ENCODE measurements around the gene SPINK14. TPM values are rescaled to one million over a fixed set of nuclear protein-coding genes. Genes with fewer than 3 reads are reported as not detected.

SPINK14 gene
- total RNA-seq, 1 experiment from 2014 or later = not detected

GRCh38 chr5:148221508-148221907, 53.2 kb downstream of the SPINK14 start:
- Histone ChIP-seq H3F3A (ENCODE audit: low read length, unreplicated experiment) (no peaks in the 10 kb centered on the region), H3K36me3 (ENCODE audit: low read depth, low read length) (no peaks in the 10 kb centered on the region), H2AFZ (ENCODE audit: low read length) (no peak overlapping the region), H4K20me1 (ENCODE audit: low read length) (no peaks in the 10 kb centered on the region), H3K4me3 (ENCODE audit: low read length) (no peak overlapping the region), H3K27ac (ENCODE audit: low read length) (no peak overlapping the region), H3K27me3 (ENCODE audit: low read length) (no peaks in the 10 kb centered on the region), H3K4me1 (ENCODE audit: insufficient read depth, low read length) (peaks cover 19% of the 10 kb centered on the region), H3K4me2 (ENCODE audit: low read length) (no peak overlapping the region), H3K9me2 (replicated peaks; ENCODE audit: low read length) (no peaks in the 10 kb centered on the region), H3K79me2 (ENCODE audit: low read length) (no peaks in the 10 kb centered on the region), H3K9me3 (ENCODE audit: low read length) (no peaks in the 10 kb centered on the region), H3K9ac (ENCODE audit: low read length) (no peak overlapping the region)
- TF ChIP-seq EZH2phosphoT487 (IDR thresholded peaks at IDR 0.05; ENCODE audit: borderline replicate concordance, low read length) = no peak
- TF ChIP-seq, protein P1, sequence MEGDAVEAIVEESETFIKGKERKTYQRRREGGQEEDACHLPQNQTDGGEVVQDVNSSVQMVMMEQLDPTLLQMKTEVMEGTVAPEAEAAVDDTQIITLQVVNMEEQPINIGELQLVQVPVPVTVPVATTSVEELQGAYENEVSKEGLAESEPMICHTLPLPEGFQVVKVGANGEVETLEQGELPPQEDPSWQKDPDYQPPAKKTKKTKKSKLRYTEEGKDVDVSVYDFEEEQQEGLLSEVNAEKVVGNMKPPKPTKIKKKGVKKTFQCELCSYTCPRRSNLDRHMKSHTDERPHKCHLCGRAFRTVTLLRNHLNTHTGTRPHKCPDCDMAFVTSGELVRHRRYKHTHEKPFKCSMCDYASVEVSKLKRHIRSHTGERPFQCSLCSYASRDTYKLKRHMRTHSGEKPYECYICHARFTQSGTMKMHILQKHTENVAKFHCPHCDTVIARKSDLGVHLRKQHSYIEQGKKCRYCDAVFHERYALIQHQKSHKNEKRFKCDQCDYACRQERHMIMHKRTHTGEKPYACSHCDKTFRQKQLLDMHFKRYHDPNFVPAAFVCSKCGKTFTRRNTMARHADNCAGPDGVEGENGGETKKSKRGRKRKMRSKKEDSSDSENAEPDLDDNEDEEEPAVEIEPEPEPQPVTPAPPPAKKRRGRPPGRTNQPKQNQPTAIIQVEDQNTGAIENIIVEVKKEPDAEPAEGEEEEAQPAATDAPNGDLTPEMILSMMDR (conservative IDR thresholded peaks at IDR 0.05; ENCODE audit: low read depth, low read length) = no peak
- TF ChIP-seq EZH2 (IDR thresholded peaks at IDR 0.05; ENCODE audit: low read length, unreplicated experiment) = no peak
- intact Hi-C loops (cut with micrococcal nuclease) = loop anchor here (5.0 kb wide), 1 partner anchor 46 kb away; the partner anchor contains the start of gene SPINK13
- DNase-seq (no peak), ATAC-seq (no peak)
- BruUV-seq (replicated peaks) = no TSS peak
- ChIA-PET CTCF (no interaction called here), POLR2A (ENCODE audit: unreplicated experiment) (no interaction called here)

DNA sequence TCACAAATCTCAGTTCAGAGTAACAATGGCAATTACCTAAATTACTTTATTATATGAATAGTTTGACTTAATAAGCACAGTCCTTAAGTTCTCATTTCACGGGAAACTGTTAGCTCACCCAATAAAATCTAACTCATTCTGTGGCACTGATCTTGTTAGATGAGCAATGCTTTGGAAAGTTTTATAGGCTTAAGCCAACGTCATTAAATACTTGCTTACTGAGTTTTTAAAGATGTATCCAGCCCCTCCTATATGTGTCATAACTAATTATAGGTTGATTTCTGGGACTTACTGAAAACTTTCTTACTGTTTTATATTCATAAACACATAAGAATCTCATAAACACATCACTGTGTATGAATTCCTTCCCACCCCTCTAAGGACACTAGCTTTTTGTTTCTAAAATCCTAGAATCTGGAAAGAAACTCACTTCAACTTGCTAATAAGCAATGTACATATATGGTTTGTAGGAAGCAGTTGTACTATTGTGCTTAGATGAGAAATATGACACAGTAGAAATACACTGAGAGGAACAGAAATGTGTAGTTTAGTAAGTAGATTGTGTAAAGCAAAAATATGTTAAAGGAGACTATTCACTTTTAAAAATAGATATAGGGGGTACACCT, 55.9 kb downstream of the SPINK14 start:
- no peaks in the 10 kb centered on the region for H3K9me2 ChIP-seq (replicated peaks; ENCODE audit: low read length)
- no peaks in the 10 kb centered on the region for H3K79me2 ChIP-seq (ENCODE audit: low read length)
- TF ChIP-seq, protein P1 (conservative IDR thresholded peaks at IDR 0.05; ENCODE audit: low read depth, low read length) = no peak
- TF ChIP-seq EZH2phosphoT487 (IDR thresholded peaks at IDR 0.05; ENCODE audit: borderline replicate concordance, low read length) (no peak), EZH2 (IDR thresholded peaks at IDR 0.05; ENCODE audit: low read length, unreplicated experiment) (no peak)
- intact Hi-C loops (cut with micrococcal nuclease) = loop anchor here (1.0 to 5.0 kb wide), 3 partner anchors 10 to 43 kb away; partner anchors contain the start of gene SPINK13
- peak; percentile 92 for ATAC-seq
- H3K4me1 ChIP-seq (ENCODE audit: insufficient read depth, low read length) = peaks cover 19% of the 10 kb centered on the region
- H4K20me1 ChIP-seq (ENCODE audit: low read length) = no peaks in the 10 kb centered on the region
- H2AFZ ChIP-seq (ENCODE audit: low read length) = peak overlapping the region; percentile 48
- H3K36me3 ChIP-seq (ENCODE audit: low read depth, low read length) = no peaks in the 10 kb centered on the region
- POLR2A ChIA-PET (ENCODE audit: unreplicated experiment) = interaction anchor here (0.5 to 0.9 kb wide), 4 partner anchors 13 to 63 kb away, joined by 3 to 21 read pairs (median 3); no protein-coding TSS in a partner anchor
- DNase-seq = peak; percentile 95
- no peaks in the 10 kb centered on the region for H3F3A ChIP-seq (ENCODE audit: low read length, unreplicated experiment)
- H3K4me3 ChIP-seq (ENCODE audit: low read length) = peak overlapping the region; percentile 4; the same call in 1 of the 2 replicates
- H3K9ac ChIP-seq (ENCODE audit: low read length) = peak overlapping the region; percentile 70
- H3K9me3 ChIP-seq (ENCODE audit: low read length) = no peaks in the 10 kb centered on the region
- BruUV-seq (replicated peaks) = no TSS peak
- H3K4me2 ChIP-seq (ENCODE audit: low read length) = peak overlapping the region; percentile 69
- no peaks in the 10 kb centered on the region for H3K27me3 ChIP-seq (ENCODE audit: low read length)
- CTCF ChIA-PET = interaction anchor here (0.7 kb wide), 1 partner anchor 45 kb away, joined by 4 read pairs; no protein-coding TSS in a partner anchor
- peak overlapping the region; percentile 91 for H3K27ac ChIP-seq (ENCODE audit: low read length)

Other genes with a start within 250 kb of the SPINK14 start
- gene SPINK5, start 104.6 kb upstream of the SPINK14 start, total RNA-seq (2014; rRNA removed) = not detected in 2 replicates
- not detected in 2 replicates for gene SPINK6, start 34.5 kb downstream of the SPINK14 start, total RNA-seq (2014; rRNA removed)
- not detected in 2 replicates for gene MARCOL, start 70.0 kb downstream of the SPINK14 start, total RNA-seq (2014; rRNA removed)
- 3.0 TPM in 1 of 2 replicates, not detected in the other for gene SPINK13, start 100.2 kb downstream of the SPINK14 start, total RNA-seq (2014; rRNA removed)
- 0.15 TPM in 1 of 2 replicates, not detected in the other for gene SPINK7, start 143.9 kb downstream of the SPINK14 start, total RNA-seq (2014; rRNA removed)
- not detected in 2 replicates for gene SPINK9, start 167.0 kb downstream of the SPINK14 start, total RNA-seq (2014; rRNA removed)
- gene FBXO38, start 215.4 kb downstream of the SPINK14 start, total RNA-seq (2014; rRNA removed) = 42.7 and 52.3 TPM in 2 replicates

Data from PC-3 (cell line).